KG1 (cell line): Measurements from ENCODE around the gene ARRB2.
A peak's percentile ranks its signal among the peaks of the same experiment; 100 is the strongest.
"Not testable (repeated sequence)": the region's sequence is repeated elsewhere in the genome, so short reads cannot be mapped to it uniquely, and the experiment has no call there.

ENCODE experiments used
- DNase-seq: peaks from one replicate; lab custom pipeline; 2025; lab: John Stamatoyannopoulos, UW

Gene ARRB2

GRCh38 chr17:4701116-4701515 is 9.3 kb upstream of the ARRB2 start:
- DNase-seq, result no peak

GRCh38 chr17:4703330-4703691 is 7.1 kb upstream of the ARRB2 start:
- DNase-seq, result no peak

- DNase-seq, result not testable (repeated sequence)
These were observed 5.9 kb upstream of the ARRB2 start for GRCh38 chr17:4704574-4704907.

GRCh38 chr17:4704991-4705390 is 5.4 kb upstream of the ARRB2 start:
- no peak for DNase-seq

GRCh38 chr17:4706121-4706520 is 4.3 kb upstream of the ARRB2 start:
- DNase-seq, result no peak

- DNase-seq, result no peak
These were observed 2.0 kb upstream of the ARRB2 start for GRCh38 chr17:4708436-4708835.

GRCh38 chr17:4710693-4711634 is 532 bp downstream of the ARRB2 start:
- no peak for DNase-seq

- peak; percentile 13 for DNase-seq
These were observed 1.3 kb downstream of the ARRB2 start for GRCh38 chr17:4711661-4712181.

- no peak for DNase-seq
These were observed 2.1 kb downstream of the ARRB2 start for GRCh38 chr17:4712526-4712925.

GRCh38 chr17:4714340-4715062 is 4.1 kb downstream of the ARRB2 start:
- DNase-seq, result not testable (repeated sequence)

GRCh38 chr17:4715063-4715744 is 4.8 kb downstream of the ARRB2 start:
- DNase-seq, result peak; percentile 11

GRCh38 chr17:4716081-4716480 is 5.6 kb downstream of the ARRB2 start:
- DNase-seq, result no peak

- DNase-seq, result no peak
These were observed 7.4 kb downstream of the ARRB2 start for GRCh38 chr17:4717791-4718190.

GRCh38 chr17:4718276-4718675 is 7.8 kb downstream of the ARRB2 start:
- DNase-seq, result no peak

- DNase-seq, result no peak
These were observed 8.7 kb downstream of the ARRB2 start for GRCh38 chr17:4719146-4719545.

- DNase-seq, result no peak
These were observed 9.3 kb downstream of the ARRB2 start for GRCh38 chr17:4719684-4720221.

GRCh38 chr17:4720787-4721186 is 10.4 kb downstream of the ARRB2 start:
- no peak for DNase-seq

GRCh38 chr17:4721203-4722135 is 11.0 kb downstream of the ARRB2 start:
- no peak for DNase-seq

GRCh38 chr17:4722678-4723240 is 12.3 kb downstream of the ARRB2 start:
- DNase-seq, result no peak

- DNase-seq, result no peak
These were observed 14.2 kb downstream of the ARRB2 start for GRCh38 chr17:4724650-4725049.
